C4-2B (cell line): ENCODE results near the gene DERL3.

ENCODE experiments used
- ZFX ChIP-seq: fragments of 450-650 bp; IDR thresholded peaks from 2 replicates; pipeline ENCODE4 v1.6.1; 2017
- TF ChIP-seq, protein P1 (sequence below): fragments of 450-650 bp; conservative IDR thresholded peaks from 2 replicates; pipeline ENCODE4 v1.5.1; 2017; ENCODE audit warnings: mild to moderate bottlenecking

DNA sequence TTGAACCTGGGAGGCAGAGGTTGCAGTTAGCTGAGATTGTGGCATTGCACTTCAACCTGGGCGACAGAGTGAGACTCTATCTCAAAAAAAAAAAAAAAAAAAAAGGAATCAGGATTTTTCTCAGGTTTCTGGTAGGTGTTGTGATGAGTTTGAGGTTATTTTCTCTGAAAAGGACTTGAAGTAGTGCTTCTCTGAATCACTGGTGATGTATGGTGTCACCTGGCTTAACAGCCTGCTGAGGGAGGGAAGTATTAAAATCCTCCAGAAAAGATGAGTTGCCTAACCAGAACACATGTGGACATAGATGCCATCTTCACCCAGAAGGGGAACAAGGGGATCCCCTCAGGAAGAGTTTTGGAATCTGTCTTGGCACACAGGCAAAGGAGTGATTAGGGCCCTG, 32.0 kb downstream of the DERL3 start:
- TF ChIP-seq, protein P1, sequence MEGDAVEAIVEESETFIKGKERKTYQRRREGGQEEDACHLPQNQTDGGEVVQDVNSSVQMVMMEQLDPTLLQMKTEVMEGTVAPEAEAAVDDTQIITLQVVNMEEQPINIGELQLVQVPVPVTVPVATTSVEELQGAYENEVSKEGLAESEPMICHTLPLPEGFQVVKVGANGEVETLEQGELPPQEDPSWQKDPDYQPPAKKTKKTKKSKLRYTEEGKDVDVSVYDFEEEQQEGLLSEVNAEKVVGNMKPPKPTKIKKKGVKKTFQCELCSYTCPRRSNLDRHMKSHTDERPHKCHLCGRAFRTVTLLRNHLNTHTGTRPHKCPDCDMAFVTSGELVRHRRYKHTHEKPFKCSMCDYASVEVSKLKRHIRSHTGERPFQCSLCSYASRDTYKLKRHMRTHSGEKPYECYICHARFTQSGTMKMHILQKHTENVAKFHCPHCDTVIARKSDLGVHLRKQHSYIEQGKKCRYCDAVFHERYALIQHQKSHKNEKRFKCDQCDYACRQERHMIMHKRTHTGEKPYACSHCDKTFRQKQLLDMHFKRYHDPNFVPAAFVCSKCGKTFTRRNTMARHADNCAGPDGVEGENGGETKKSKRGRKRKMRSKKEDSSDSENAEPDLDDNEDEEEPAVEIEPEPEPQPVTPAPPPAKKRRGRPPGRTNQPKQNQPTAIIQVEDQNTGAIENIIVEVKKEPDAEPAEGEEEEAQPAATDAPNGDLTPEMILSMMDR = no peak
- no peak for TF ChIP-seq ZFX
